HG02798 (cell line): ENCODE results near the gene SLC22A5.
"Not testable (repeated sequence)": the region's sequence is repeated elsewhere in the genome, so short reads cannot be mapped to it uniquely, and the experiment has no call there.

ENCODE experiments used
- ATAC-seq: cut with Tn5 transposase; IDR thresholded peaks from one replicate; pipeline ENCODE4 v1.9.1; 2021; ENCODE audit warnings: mild to moderate bottlenecking; ENCODE audit not compliant: unreplicated experiment, poor library complexity

Gene SLC22A5

GRCh38 chr5:132425009-132425937 is 55.8 kb downstream of the SLC22A5 start:
- peak; percentile 54 for ATAC-seq

DNA sequence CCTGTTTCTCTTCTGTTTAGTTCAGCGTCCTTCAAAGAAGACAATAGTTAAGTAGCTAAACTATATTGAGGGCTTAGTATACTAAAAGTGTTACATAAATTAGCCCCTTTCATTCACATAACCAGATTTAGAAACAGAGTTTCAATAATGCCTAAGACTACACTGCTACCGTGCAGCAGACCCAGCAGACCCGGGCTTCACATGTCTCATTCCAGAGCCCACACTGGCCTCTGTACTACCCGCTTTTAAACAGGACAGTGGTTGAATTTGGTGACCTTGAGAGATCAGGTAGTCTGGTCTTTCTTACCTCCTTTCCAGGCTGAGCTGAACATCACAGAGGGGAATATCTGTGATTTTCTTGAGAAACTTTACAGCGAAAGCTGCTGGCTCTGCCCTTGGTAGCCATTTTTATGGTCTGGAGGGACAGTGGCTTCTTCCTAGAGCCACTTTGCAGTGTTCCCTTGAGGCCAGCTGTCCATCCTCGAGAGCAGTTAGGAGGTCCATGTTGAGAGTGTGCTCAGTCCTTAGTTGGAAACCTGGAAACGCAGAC is 56.5 kb downstream of the SLC22A5 start:
- no peak for ATAC-seq

DNA sequence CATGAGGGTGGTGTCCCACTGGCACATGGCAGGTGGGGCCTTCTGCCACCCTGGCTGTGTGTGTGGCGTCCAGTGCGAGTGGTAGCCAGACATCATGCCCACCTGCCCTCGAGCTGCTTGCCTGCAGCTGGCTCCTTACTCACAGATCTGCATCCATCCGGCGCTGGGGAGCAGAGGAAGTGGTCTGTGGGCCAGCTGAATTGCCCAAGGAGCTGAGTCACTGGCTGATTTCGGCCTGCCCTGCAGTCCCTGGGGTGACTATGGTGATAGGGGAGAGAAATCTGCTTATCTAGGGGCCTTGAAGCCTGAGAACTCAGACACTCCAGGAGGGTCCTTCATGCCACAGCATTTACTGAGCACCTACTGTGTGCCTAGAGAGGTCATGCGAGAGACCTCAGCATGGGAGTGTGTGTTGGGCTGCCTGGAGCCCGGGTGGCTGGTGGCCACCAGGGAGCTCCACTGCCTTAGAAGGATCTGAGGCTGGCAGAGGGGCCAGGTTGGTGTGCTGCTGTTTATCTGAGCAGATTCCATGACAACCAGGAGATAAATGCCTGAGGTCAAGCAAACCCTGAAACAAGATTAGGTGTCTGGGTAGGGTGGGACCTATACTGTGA is 57.1 kb downstream of the SLC22A5 start:
- peak; percentile 31 for ATAC-seq

DNA sequence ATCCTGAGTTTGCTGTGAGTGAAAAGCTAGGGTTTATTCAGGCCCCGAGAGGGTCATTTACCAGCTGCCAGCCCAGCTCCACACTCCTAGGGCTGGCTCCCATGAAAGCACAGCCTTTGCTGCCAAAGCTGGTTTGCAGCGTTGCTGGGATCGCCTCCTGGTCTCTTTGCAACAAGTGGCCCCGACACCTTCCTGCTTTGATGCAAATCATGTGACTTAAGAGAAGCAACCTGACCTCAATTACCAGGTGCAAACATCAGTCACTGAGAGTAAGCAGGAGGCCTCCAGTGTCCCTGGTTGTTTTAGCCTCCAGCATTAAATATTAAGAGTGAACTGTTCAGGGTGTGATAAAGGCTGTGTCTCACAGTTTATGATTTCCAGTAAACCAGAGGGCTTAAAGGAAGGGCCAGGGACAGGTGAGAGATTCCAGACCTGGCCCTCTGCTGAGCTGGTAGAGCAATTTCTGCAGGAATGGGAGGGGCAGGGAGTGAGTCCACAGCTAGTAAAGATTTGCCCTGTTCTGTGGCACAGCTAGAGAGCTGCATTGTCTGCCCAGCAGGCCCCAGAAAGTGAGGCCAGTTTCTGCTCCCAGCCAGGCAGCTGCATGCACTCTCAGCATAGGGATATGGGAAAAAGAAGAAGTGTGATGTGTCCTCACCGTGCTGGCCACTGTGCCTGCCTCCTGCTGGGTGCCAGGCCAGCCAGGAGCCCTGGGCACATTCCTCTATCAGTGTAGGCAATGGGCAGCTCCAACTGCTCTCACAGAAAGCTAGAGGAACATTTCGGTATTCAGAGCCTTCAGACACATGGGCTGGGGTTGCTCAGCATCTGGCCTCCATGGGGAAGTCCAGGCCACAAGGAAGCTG is 58.0 kb downstream of the SLC22A5 start:
- peak; percentile 25 for ATAC-seq

- no peak for ATAC-seq
Measured at GRCh38 chr5:132428147-132428482, 58.6 kb downstream of the SLC22A5 start.

DNA sequence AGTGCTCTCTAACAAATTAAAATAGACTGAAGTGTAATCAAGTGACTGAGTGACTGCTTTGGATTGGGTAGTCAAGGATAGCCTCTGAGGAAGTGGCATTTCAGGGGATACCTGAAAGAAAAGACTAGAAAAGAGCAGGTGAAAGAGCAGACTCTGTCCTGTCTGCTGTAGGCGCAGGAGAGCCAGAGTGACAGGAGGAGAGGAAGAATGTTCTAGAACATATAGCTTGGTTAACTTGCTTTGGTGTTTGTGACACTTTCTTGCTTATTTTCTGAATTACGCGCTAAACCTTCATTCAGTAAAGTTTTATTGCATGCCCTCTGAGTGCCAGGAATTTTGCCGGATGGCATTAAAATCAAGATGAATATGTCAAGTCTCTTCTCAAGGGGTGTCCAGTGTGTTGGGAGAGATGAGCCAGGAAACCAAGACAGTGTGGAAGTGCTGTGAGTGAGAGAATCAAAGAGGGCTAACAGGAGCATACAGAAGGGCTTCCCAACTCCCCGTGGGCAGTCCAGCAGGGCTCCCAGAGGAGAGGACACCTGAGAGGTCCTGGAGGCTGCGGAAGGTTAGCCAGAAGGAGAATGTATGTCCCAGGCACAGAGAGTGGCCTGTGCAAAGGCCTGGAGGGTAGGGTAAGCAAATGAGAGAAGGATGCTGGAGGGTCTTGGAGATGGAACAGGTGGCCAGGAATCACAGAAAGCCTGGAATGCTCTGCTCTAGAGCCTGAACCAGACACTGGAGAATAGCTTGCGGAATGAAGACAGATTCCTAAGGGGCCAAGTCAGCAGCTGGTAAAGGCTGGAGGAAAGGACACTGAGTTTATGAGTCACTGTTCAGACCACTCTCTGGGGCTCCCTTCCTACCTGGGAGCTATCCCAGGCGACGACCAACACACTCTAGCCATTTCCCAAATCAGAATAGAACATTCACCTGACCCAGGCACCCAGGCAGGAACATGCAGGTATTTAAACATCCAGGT is 59.3 kb downstream of the SLC22A5 start:
- no peak for ATAC-seq

- no peak for ATAC-seq
Measured at GRCh38 chr5:132429463-132430440, 60.2 kb downstream of the SLC22A5 start.

DNA sequence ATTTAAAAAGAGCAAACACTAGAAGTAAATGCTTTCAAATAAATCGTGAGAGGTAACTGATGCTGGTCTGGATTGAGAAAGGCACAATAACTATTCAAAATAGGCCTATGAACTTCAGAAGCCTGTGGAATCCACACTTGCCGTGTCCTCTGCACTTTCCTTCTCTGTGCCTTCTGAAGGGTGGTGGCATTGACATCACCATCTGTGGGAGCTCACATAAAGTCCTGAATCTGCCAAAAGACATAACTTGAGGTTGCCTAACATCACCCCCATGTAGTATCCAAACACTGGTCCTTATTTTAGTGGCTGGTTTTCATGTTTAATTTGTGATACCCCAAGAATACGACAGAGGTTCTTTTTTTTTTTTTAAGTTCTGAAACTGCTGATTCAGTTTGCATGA is 61.2 kb downstream of the SLC22A5 start:
- ATAC-seq: no peak

DNA sequence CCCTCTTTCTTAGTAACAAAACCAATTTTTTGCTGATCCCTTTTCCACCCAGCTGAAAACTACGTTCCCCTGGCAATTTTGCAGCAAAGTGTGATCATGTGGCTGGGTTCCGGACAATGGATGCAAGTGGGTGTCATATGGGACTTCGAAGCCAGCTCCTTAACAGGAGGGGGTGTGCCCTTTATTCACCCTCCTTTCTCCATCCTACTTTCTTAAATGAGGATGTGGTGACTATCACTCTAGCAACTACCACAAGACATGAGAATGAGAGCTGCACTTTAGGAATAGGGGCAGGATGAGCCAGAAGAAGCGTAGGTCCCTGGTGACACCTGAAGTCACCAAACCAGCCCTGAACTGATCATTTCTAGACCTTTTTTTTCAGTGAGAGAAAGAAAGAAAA is 62.1 kb downstream of the SLC22A5 start:
- ATAC-seq: no peak

DNA sequence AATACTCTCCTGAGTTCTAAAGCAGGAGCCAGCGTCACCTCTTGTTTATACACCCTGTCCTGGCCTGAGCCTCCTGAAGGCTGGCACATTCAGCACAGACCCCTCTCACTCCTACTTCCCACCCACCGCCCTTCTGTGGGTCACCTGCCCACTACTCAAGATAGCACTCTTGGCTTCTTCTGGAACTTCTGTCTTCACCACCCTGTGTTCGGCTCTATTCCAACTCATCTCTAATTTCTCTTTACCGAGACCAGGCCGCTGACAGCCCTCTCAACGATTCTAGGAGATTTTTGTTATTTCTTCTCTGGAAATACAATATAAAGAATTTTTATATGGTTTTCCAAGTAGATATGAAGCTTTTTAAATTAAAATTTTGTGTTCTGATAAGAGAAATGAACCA is 63.6 kb downstream of the SLC22A5 start:
- no peak for ATAC-seq

DNA sequence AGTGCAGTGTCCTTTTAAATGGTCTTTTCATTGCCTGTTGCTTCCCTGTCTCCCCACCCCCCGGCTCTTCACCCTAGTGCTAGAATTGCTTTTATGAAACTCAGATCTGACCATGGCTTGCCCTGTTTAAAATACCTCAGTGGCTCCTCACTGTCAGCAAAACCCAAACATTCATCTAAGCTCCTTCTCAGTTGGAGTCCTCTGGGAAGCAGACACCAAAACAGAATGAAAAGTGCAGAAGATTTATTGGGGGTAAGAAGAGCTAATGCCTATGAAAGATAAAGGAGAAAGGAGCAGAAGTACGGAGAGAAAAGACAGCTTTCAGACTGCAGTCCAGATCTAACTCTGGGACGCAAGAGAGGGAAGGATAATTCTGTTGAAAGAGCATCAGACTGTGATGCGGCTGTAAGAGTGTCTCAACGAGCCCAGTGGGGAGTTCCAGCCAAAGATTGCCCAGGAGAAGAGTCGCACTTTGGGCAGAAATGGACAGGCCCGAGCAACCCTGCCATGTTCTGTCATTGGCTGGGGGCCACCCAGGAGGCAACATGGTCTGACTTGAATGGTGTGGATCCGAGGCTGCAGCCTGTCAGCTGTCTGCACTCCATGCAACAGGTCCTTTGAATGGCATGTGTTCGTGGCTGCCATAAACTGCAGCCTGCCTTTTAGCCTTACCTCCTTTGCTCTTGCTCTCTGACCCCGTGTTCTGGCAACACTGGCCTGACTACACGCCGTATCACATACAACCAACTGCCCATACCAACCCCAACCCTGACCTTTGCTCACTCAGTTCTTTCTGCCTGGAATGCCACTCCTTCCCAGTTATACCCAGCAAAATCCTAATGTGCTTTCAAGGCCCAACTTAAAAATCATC is 65.1 kb downstream of the SLC22A5 start:
- ATAC-seq: no peak

- no peak for ATAC-seq
Measured at GRCh38 chr5:132435447-132435846, 65.9 kb downstream of the SLC22A5 start.

- ATAC-seq: no peak
Measured at GRCh38 chr5:132435886-132436285, 66.4 kb downstream of the SLC22A5 start.

- no peak for ATAC-seq
Measured at GRCh38 chr5:132436936-132437335, 67.4 kb downstream of the SLC22A5 start.

DNA sequence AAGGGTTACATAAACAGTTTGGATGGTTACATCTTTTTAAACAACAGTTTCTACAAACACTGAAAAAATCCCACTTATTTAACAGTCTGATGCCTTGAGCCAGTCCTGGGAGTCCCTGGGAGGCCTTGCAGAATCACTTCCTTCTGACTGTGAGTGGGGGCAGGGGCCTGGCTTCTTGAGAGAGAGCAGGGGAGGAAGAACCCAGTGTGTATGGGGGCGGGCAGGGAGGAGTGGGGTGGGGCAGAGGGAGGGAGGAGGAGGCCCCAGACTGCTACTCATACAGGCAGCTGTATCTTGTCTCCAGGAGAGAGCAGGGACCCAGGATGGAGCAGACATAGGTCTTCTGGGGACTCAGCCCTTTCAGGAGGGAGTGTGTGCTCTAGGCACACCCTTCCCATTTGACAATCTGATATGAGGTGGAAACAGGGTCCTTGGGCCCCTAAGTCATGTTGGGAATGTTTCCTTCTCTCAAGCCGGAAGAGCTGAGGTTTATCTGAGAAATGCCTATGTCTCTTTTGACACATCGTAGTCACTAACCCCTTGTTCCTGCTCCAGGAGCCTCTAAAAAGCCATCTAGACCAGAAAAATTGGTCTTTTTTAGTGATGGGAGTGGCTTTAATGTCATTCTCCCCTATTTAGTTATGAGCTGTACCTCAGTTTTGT is 68.2 kb downstream of the SLC22A5 start:
- peak; percentile 88 for ATAC-seq

GRCh38 chr5:132438267-132438645 is 68.7 kb downstream of the SLC22A5 start:
- not testable (repeated sequence) for ATAC-seq

DNA sequence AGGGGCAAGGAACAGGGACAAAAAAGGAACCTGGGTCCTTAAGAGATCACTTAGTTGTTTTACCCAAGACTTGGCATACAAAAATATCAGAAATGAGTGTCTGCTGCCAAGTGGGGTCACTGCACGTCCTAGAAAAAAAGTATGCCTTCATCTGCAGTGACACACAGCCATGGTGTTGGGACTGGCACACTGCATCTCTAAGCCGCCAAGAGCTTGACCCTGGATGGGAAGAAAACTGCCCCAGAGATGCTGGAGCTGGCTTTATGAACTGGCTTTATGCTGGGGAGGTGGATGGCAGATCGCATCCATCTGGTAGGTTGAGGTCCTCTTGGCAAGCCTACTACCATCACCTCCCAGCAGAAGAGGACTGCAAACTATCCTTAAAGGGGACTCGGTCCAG is 69.4 kb downstream of the SLC22A5 start:
- ATAC-seq: no peak
